GM23338 (cell line): ENCODE data around the gene ZNF226.

ENCODE experiments used
- CREB1 ChIP-seq: fragments of 250-450 bp; sonication (Bioruptor Pico); IDR thresholded peaks from 2 replicates; pipeline ENCODE4 v1.5.0; 2020; ENCODE audit warnings: low read depth, mild to moderate bottlenecking, moderate library complexity
- POLR2AphosphoS5 ChIP-seq: IDR thresholded peaks from 2 replicates; pipeline ENCODE4 v1.6.1; 2016; ENCODE audit warnings: antibody characterized with exemption, low read depth
- ZNF331 ChIP-seq: fragments of 250-450 bp; sonication (Bioruptor Pico); IDR thresholded peaks from 2 replicates; pipeline ENCODE4 v1.5.0; 2020; ENCODE audit warnings: low read depth, mild to moderate bottlenecking, moderate library complexity

GRCh38 chr19:44163789-44164188 lies 1.1 kb upstream of the ZNF226 start:
- no peak for TF ChIP-seq ZNF331 (CRISPR knock-in tag)
- TF ChIP-seq CREB1 (CRISPR knock-in tag): no peak
- no peak for TF ChIP-seq POLR2AphosphoS5
